ENCODE measurements around the gene PDPK1.
A peak's percentile ranks its signal among the peaks of the same experiment; 100 is the strongest.

The PDPK1 gene

GRCh38 chr16:2500430-2500917 is 37.3 kb upstream of the PDPK1 start:
- H3K27me3 Mint-ChIP-seq: no peaks in the 10 kb centered on the region
- ATAC-seq: peak; percentile 3
- no peak overlapping the region for H3K4me3 Mint-ChIP-seq
- no peaks in the 10 kb centered on the region for H3K4me1 Mint-ChIP-seq
- no peak for DNase-seq
- H3K9me3 Mint-ChIP-seq: no peaks in the 10 kb centered on the region
- H3K27ac Mint-ChIP-seq: no peak overlapping the region

DNA sequence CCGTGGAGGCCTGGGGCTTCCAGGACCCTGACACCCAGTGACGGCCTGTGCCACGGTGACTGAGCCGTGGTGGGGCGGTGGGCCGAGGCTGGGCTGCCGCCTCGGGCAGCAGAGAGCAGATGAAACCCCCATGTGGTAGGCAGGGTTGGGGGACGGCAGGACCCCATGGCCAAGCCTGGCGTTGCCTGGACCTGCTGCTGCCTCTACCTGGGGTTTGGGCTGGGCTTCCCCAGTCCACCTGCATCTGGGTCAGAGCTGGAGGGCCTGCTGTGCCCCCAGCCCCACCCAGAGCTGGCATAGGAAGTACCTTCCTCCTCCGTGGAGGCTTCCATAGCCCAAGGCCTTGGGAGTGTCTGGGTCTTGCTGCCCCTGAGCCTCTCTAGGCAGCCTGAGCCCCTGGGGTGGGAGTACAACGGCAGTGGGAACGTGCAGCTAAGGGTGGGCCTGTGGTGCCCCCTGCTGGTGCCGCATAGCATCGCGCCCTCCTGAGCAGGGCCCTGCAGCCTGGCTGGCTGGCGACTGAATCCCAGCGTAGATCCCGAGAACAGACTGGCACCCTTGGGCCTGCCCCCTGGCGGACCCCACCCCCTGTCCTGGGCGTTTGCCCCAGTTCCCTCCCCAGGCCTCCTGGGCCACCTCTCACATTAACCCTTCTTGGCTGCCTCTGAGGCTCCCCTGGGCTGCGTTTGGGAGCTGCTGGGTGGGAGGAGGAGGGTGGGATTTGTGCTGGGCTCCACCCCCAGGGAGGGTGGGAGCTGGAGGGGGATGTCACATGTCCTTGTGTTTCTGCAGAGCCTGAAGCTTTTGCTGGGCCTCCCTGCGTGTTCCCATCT is 36.7 kb upstream of the PDPK1 start:
- Mint-ChIP-seq H3K9me3 (no peaks in the 10 kb centered on the region), H3K27ac (no peak overlapping the region), H3K27me3 (no peaks in the 10 kb centered on the region), H3K4me3 (no peak overlapping the region), H3K4me1 (no peaks in the 10 kb centered on the region)
- ATAC-seq (peak; percentile 90), DNase-seq (peak; percentile 80 to 81)

- ATAC-seq: no peak
- Mint-ChIP-seq H3K9me3 (no peaks in the 10 kb centered on the region), H3K4me1 (peaks cover 6% of the 10 kb centered on the region), H3K4me3 (no peak overlapping the region), H3K27me3 (no peaks in the 10 kb centered on the region), H3K27ac (no peak overlapping the region)
- no peak for DNase-seq
Measured at GRCh38 chr16:2501946-2502895, 35.6 kb upstream of the PDPK1 start.

GRCh38 chr16:2505695-2506094 is 32.1 kb upstream of the PDPK1 start:
- Mint-ChIP-seq H3K4me3 (no peak overlapping the region), H3K4me1 (peaks cover 17% of the 10 kb centered on the region), H3K9me3 (no peaks in the 10 kb centered on the region), H3K27me3 (no peaks in the 10 kb centered on the region), H3K27ac (peak overlapping the region in 1 of 2 donors; percentile 55)
- ATAC-seq (no peak), DNase-seq (no peak)

DNA sequence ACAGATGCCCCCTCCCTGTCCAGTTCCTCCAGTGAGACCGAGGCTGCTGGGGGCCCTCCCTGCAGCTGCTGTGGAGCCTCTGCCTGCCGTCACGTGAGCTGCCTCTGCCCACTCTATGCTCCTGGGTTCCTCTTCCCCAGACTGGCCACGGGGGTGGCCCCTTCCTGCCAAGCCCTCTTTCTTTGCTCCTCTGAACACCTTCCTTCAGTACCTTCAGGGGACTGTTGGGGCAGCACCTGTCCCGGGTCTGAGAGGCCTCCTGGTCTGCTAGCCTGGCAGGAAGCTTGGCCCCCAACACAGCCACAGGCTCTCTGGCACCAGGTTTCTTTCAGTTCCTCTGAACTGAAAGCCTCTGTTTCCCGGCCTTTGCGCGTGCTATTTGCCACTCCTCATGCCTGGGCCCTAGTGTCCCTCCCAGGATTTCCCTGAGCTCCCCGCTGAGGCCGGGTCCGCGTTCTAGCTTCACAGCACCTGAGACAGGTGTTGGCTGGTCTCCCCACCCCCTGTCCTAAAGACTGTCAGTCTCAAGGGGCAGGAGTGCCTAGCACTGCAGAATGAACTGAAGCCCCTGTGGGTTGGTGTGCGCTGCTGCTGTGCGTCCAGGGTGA is 30.7 kb upstream of the PDPK1 start:
- Mint-ChIP-seq H3K27ac (peak overlapping the region in 1 of 2 donors; percentile 72), H3K27me3 (no peaks in the 10 kb centered on the region), H3K4me3 (no peak overlapping the region), H3K9me3 (no peaks in the 10 kb centered on the region), H3K4me1 (peaks cover 20% of the 10 kb centered on the region)
- DNase-seq (no peak), ATAC-seq (peak; percentile 59)

DNA sequence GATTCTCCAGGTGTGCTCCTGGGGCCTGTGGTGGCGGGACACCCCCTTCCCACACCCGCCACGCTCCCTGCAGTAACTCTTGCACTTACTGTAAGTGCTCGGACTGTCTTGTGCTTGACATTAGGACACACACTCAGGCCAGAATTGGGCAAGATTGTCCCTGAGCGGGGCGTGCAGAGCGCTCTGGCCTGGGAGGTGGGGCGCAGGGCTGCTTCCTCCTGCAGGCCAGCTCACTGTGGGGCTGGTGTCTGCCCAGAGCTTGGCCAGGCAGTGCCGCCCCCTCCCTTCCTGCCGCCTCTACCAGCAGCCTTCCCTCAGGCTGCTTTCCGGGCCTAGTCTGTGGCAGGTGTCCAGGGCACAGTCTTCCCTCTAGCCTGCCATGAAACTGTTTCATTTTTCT is 30.2 kb upstream of the PDPK1 start:
- Mint-ChIP-seq H3K27me3 (no peaks in the 10 kb centered on the region), H3K4me1 (peaks cover 25% of the 10 kb centered on the region), H3K27ac (no peak overlapping the region), H3K4me3 (no peak overlapping the region), H3K9me3 (no peaks in the 10 kb centered on the region)
- DNase-seq: no peak
- no peak for ATAC-seq

DNA sequence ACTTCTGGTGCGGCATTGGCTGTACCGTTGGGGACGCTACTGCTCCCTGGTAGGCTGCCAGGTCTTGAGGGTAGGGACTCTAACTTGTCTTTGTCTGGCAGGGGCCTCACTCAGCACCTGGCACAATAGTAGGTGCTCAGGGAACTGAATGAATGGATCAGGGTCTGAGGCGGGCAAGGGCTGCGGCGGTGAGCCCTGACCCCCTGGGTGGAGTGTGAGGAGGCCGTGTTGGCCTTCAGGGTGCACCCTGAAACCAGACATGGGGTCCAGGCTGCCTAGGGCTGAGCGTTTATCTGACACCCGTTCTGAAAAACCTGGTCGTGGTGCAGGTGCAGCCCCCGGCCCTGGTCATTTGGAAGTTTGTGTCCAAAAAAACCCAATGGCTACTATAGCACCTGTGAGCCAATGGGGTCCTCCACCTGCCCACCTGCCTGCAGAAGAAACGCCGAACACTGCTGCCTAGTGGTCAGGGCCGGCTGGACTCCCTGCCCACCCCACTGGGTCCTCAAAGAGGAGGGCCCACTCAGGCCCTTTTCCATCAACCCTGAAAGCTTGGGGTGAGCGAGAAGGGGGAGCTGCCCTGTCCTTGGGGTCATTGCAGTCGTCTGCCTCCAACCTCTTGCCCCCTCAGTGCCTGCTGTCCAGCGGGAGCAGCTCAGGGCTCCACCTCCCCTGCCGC is 29.0 kb upstream of the PDPK1 start:
- no peak overlapping the region for H3K4me3 Mint-ChIP-seq
- no peak for DNase-seq
- no peaks in the 10 kb centered on the region for H3K9me3 Mint-ChIP-seq
- no peaks in the 10 kb centered on the region for H3K27me3 Mint-ChIP-seq
- no peak overlapping the region for H3K27ac Mint-ChIP-seq
- peaks cover 33% of the 10 kb centered on the region for H3K4me1 Mint-ChIP-seq
- ATAC-seq: no peak

- no peak overlapping the region for H3K27ac Mint-ChIP-seq
- ATAC-seq (no peak), DNase-seq (no peak)
- no peaks in the 10 kb centered on the region for H3K27me3 Mint-ChIP-seq
- no peak overlapping the region for H3K4me3 Mint-ChIP-seq
- peaks cover 51% of the 10 kb centered on the region for H3K4me1 Mint-ChIP-seq
- no peaks in the 10 kb centered on the region for H3K9me3 Mint-ChIP-seq
Measured at GRCh38 chr16:2511128-2511800, 26.6 kb upstream of the PDPK1 start.

GRCh38 chr16:2511996-2512734 is 25.7 kb upstream of the PDPK1 start:
- no peak for ATAC-seq
- no peaks in the 10 kb centered on the region for H3K9me3 Mint-ChIP-seq
- no peaks in the 10 kb centered on the region for H3K27me3 Mint-ChIP-seq
- H3K4me1 Mint-ChIP-seq: peaks cover 55% of the 10 kb centered on the region
- peak overlapping the region; percentile 94 to 98 for H3K27ac Mint-ChIP-seq
- no peak for DNase-seq
- H3K4me3 Mint-ChIP-seq: peak overlapping the region; percentile 89 to 90

- Mint-ChIP-seq H3K9me3 (no peaks in the 10 kb centered on the region), H3K27me3 (no peaks in the 10 kb centered on the region), H3K27ac (peak overlapping the region; percentile 94 to 98), H3K4me3 (peak overlapping the region; percentile 89 to 90), H3K4me1 (peaks cover 57% of the 10 kb centered on the region)
- DNase-seq: peak; percentile 43 to 55
- peak; percentile 37 for ATAC-seq
Measured at GRCh38 chr16:2512735-2513404, 25.0 kb upstream of the PDPK1 start.

DNA sequence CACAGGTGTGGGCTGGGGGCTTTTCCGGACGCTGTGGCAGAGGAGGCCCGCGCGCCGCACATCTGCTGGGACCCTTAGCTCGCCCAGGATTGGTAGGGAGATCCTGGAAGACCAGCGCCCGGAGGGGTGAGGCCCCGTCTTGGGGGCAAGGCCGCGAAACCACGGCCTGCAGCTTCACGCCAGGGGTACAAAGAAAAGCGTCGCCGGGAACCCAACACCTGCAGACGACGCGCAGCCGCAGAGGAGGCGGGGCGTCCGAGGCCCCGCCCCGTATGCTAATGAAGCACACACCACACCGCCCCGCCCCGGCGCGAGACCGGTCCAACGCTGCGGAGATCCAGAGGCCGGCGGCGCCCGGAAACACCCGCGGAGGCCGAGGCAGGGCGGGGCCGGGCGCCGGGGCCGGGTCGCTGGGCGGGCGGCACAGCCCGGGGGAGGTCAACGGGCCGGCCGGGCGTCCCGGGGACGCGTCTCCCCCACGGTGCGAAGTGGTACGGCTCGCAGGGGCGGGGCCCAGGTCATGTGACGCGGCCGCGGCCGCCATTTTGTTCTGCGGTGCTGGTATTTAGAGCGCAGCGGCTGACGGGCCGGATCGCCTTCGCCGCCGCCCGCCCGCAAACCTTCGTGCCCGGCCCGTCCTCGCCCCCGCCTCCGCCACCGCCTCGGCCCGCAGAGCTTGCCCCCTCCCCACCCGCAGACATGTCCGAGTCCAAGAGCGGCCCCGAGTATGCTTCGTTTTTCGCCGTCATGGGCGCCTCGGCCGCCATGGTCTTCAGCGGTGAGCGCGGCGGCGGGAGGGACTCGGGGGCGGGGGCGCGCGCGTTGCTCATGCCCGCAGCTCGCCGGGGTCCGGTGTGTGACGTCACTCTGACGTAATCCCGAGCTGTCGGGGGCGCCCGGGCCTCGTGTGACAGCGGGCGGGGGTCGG is 24.2 kb upstream of the PDPK1 start, which contains the start of gene ATP6V0C:
Gene ATP6V0C (plus strand): TSS at position 548 of the 928 bp plus-strand sequence. CDS start 152 bp downstream, at position 700.
- peak within 1 kb of the TSS; percentile 94 to 99 for H3K27ac Mint-ChIP-seq
- ATAC-seq (peak; percentile 89), DNase-seq (peak; percentile 91 to 93)
- peaks cover 65% of the 10 kb centered on the region for H3K4me1 Mint-ChIP-seq
- no peaks in the 10 kb centered on the region for H3K27me3 Mint-ChIP-seq
- no peaks in the 10 kb centered on the region for H3K9me3 Mint-ChIP-seq
- H3K4me3 Mint-ChIP-seq: peak within 1 kb of the TSS; percentile 95 to 96

DNA sequence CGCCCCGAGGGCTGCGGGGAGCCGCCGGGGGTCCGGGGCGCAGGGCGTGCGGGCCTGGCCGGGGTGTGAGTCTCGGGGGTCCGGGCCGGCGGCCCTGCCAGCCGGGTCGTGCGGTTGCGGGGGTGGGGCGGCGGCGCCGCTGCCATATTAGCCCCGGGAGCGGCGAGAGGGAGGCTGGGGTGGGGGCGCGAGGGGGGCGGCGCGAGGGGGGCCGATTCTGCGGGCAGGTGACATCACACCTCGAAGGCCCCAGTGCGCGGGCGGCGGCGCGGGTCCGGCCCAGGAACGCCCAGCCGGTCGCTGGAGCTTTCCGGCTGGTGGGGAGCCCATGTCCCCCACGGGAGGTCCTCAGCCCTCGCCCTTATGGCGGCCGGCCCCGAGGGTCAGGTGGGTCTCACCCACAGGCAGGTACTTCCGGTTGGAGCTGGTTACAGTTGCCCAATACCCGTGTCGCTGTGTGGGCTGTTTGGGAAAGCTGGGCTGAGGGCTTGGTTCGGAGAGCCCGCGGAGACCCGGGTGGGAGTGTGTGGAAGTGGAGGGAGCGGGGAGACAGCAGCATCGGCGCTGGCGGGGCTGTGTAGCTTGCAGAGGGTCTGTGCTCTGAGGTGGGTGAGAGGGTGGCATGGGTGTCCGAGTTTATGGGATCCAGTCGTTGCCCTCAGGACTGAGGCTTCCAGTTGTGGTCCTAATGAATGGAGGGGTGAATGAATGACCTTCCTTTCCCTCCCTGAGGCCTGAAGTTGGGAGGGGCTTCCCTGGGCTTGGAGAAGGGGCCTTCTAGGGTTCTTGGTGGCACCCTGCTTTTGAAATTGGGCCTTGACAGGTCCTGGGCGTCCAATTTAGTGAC is 23.3 kb upstream of the PDPK1 start:
- H3K9me3 Mint-ChIP-seq: no peaks in the 10 kb centered on the region
- ATAC-seq (peak; percentile 26), DNase-seq (peak in 1 of 2 donors; percentile 51)
- peak overlapping the region; percentile 89 to 99 for H3K27ac Mint-ChIP-seq
- peak overlapping the region; percentile 95 to 96 for H3K4me3 Mint-ChIP-seq
- H3K4me1 Mint-ChIP-seq: peaks cover 74% of the 10 kb centered on the region
- H3K27me3 Mint-ChIP-seq: no peaks in the 10 kb centered on the region

All from stimulated activated naive CD8-positive, alpha-beta T cell treated with anti-CD3 and anti-CD28 coated beads, Interleukin-15, amount 100 ng/mL, for 72 hours (primary cell).